Muscle of leg (tissue), 11 donors: ENCODE results near the gene DNAJC5. TPM values are rescaled to one million over a fixed set of nuclear protein-coding genes. Genes with fewer than 3 reads are reported as not detected.
"Not testable (repeated sequence)": the region's sequence is repeated elsewhere in the genome, so short reads cannot be mapped to it uniquely, and the experiment has no call there.

Experiments
- DNase-seq: peaks from one replicate; pipeline ENCODE4 v3.0.0; 2013
- H3K27ac ChIP-seq: one replicate; pipeline ENCODE4 v1.5.1; 2013; ENCODE audit warnings: mild to moderate bottlenecking, low read length, control low read depth
- H3K27me3 ChIP-seq: one replicate; pipeline ENCODE4 v1.6.1; 2013; ENCODE audit warnings: low read length; ENCODE audit not compliant: control insufficient read depth, insufficient read depth
- H3K36me3 ChIP-seq: one replicate; pipeline ENCODE4 v1.6.1; 2013; ENCODE audit warnings: low read length; ENCODE audit not compliant: control insufficient read depth, insufficient read depth
- H3K4me1 ChIP-seq: one replicate; pipeline ENCODE4 v1.6.1; 2013; ENCODE audit warnings: low read length; ENCODE audit not compliant: control insufficient read depth, insufficient read depth
- H3K4me3 ChIP-seq: one replicate; pipeline ENCODE4 v1.5.1; 2013; ENCODE audit warnings: low read length, control low read depth
- H3K9me3 ChIP-seq: replicated peaks from 2 replicates; pipeline ENCODE4 v1.6.1; 2013; ENCODE audit warnings: low read depth, low read length; ENCODE audit not compliant: control insufficient read depth
- WGBS: methylation state at CpG from one replicate; pipeline ENCODE4 v1.1.5; 2013; ENCODE audit warnings: missing lambda C conversion rate; ENCODE audit not compliant: insufficient coverage; 5-methylcytosine and 5-hydroxymethylcytosine counted together
- polyA plus RNA-seq, 8 donors: library from polyadenylated mRNA; unstranded; fragments of 120-200 nt; gene quantifications; one replicate each; pipeline versions ENCODE4 v1.2.1 to v1.2.3, GENCODE V29; 2013; ENCODE audit warnings: inconsistent platforms in 1 of 8, low replicate concordance in 1 of 8; ENCODE audit not compliant: insufficient read length in 8 of 8, insufficient read depth in 1 of 8
- total RNA-seq: library from RNA; stranded (reverse); fragments of 120-200 nt; gene quantifications from one replicate; pipeline ENCODE4 v1.2.4, GENCODE V29; 2013

DNAJC5 gene
- total and polyA plus RNA-seq, 9 donors: 26.8 to 37.9 (median 32.3) TPM

GRCh38 chr20:63861365-63861934, 33.5 kb upstream of the DNAJC5 start, which contains the start of gene ABHD16B:
TSS of gene ABHD16B (plus strand) at chr20:63861498. CDS start at chr20:63861541, 43 bp downstream.
- Histone ChIP-seq H3K9me3 (no peaks in the 10 kb centered on the region), H3K4me3 (no peak within 1 kb of the TSS), H3K36me3 (peaks cover 11% of the 10 kb centered on the region), H3K4me1 (peaks cover 54% of the 10 kb centered on the region), H3K27me3 (no peaks in the 10 kb centered on the region), H3K27ac (no peak within 1 kb of the TSS)
- WGBS: 95% methylated on average over 56 of the region's 59 CpGs
- DNase-seq: no peak

- no peak for DNase-seq
- no peaks in the 10 kb centered on the region for H3K27me3 ChIP-seq
- peaks cover 47% of the 10 kb centered on the region for H3K4me1 ChIP-seq
- H3K4me3 ChIP-seq: no peak overlapping the region
- WGBS: 96% methylated on average over 95 of the region's 95 CpGs
- H3K36me3 ChIP-seq: peaks cover 14% of the 10 kb centered on the region
- no peaks in the 10 kb centered on the region for H3K9me3 ChIP-seq
- no peak overlapping the region for H3K27ac ChIP-seq
Observed at GRCh38 chr20:63861981-63862901, 32.7 kb upstream of the DNAJC5 start.

GRCh38 chr20:63863021-63863797, 31.7 kb upstream of the DNAJC5 start:
- Histone ChIP-seq H3K27ac (peak overlapping the region; percentile 95), H3K4me3 (no peak overlapping the region), H3K9me3 (no peaks in the 10 kb centered on the region), H3K4me1 (peaks cover 38% of the 10 kb centered on the region), H3K27me3 (no peaks in the 10 kb centered on the region), H3K36me3 (peaks cover 17% of the 10 kb centered on the region)
- 79% methylated on average over 7 of the region's 18 CpGs for WGBS
- no peak for DNase-seq

GRCh38 chr20:63863798-63864544, 31.0 kb upstream of the DNAJC5 start:
- WGBS: 4% methylated on average over 33 of the region's 38 CpGs
- DNase-seq: peak; percentile 93
- no peaks in the 10 kb centered on the region for H3K27me3 ChIP-seq

GRCh38 chr20:63864545-63864977, 30.4 kb upstream of the DNAJC5 start:
- Histone ChIP-seq H3K27ac (peak overlapping the region; percentile 95), H3K27me3 (no peaks in the 10 kb centered on the region), H3K4me1 (peaks cover 24% of the 10 kb centered on the region), H3K4me3 (peak overlapping the region; percentile 96), H3K9me3 (no peaks in the 10 kb centered on the region), H3K36me3 (peaks cover 27% of the 10 kb centered on the region)
- 0% methylated on average over 10 of the region's 25 CpGs for WGBS
- DNase-seq: no peak

More at GRCh38 chr20:63863798-63864544, 31.0 kb upstream of the DNAJC5 start:
- Histone ChIP-seq H3K4me3 (peak overlapping the region; percentile 96), H3K4me1 (peaks cover 30% of the 10 kb centered on the region), H3K36me3 (peaks cover 21% of the 10 kb centered on the region), H3K27ac (peak overlapping the region; percentile 95), H3K9me3 (no peaks in the 10 kb centered on the region)

GRCh38 chr20:63864978-63865640, 29.8 kb upstream of the DNAJC5 start, which contains the start of gene TPD52L2:
TSS of gene TPD52L2 (plus strand) at chr20:63865270. CDS start at chr20:63865366, 96 bp downstream.
- H3K27ac ChIP-seq: peak within 1 kb of the TSS; percentile 95
- peaks cover 31% of the 10 kb centered on the region for H3K36me3 ChIP-seq
- H3K4me3 ChIP-seq: peak within 1 kb of the TSS; percentile 96
- under 1% methylated on average over 68 of the region's 68 CpGs for WGBS
- peak; percentile 99 for DNase-seq
- H3K4me1 ChIP-seq: peaks cover 23% of the 10 kb centered on the region
- H3K27me3 ChIP-seq: no peaks in the 10 kb centered on the region
- no peaks in the 10 kb centered on the region for H3K9me3 ChIP-seq

- WGBS: 91% methylated on average over 12 of the region's 13 CpGs
Observed at GRCh38 chr20:63867042-63867441, 27.9 kb upstream of the DNAJC5 start.

GRCh38 chr20:63868264-63868663, 26.7 kb upstream of the DNAJC5 start:
- Histone ChIP-seq H3K27ac (no peak overlapping the region), H3K4me1 (peaks cover 17% of the 10 kb centered on the region), H3K9me3 (no peaks in the 10 kb centered on the region), H3K4me3 (no peak overlapping the region), H3K27me3 (no peaks in the 10 kb centered on the region), H3K36me3 (peaks cover 40% of the 10 kb centered on the region)
- 72% methylated on average over 4 of the region's 5 CpGs for WGBS
- DNase-seq: no peak

More at GRCh38 chr20:63867042-63867441, 27.9 kb upstream of the DNAJC5 start:
- H3K9me3 ChIP-seq, DNase-seq, H3K27me3 ChIP-seq, H3K27ac ChIP-seq, H3K4me3 ChIP-seq: not testable (repeated sequence)
- Histone ChIP-seq H3K36me3 (peaks cover 38% of the 10 kb centered on the region), H3K4me1 (peaks cover 19% of the 10 kb centered on the region)

- peak; percentile 85 for DNase-seq
- H3K27ac ChIP-seq: peak overlapping the region; percentile 45
- H3K36me3 ChIP-seq: peaks cover 77% of the 10 kb centered on the region
- no peaks in the 10 kb centered on the region for H3K27me3 ChIP-seq
- H3K9me3 ChIP-seq: no peaks in the 10 kb centered on the region
- 89% methylated on average over 12 of the region's 14 CpGs for WGBS
- peaks cover 16% of the 10 kb centered on the region for H3K4me1 ChIP-seq
- H3K4me3 ChIP-seq: no peak overlapping the region
Observed at GRCh38 chr20:63873477-63873971, 21.4 kb upstream of the DNAJC5 start.
